ENCODE measurements around the gene SIAH1. TPM values are rescaled to one million over a fixed set of nuclear protein-coding genes. Genes with fewer than 3 reads are reported as not detected.

SIAH1 gene
- total and polyA plus RNA-seq, 8 donors: 6.0 to 13.2 (median 9.5) TPM

GRCh38 chr16:48323783-48324775 lies 61.1 kb downstream of the SIAH1 start:
- H3K27ac ChIP-seq: no peak overlapping the region
- H3K9me3 ChIP-seq: no peaks in the 10 kb centered on the region
- no peak overlapping the region for H3K4me3 ChIP-seq
- ATAC-seq (no peak), DNase-seq (no peak), FAIRE-seq (no peak)
- no peak for TF ChIP-seq CTCF (IDR thresholded peaks at IDR 0.05)
- intact Hi-C loops (cut with DNase I): no loop called here
- no peaks in the 10 kb centered on the region for H3K27me3 ChIP-seq
- peaks cover 0 to 5% (median 0%) of the 10 kb centered on the region in 3 donors for H3K36me3 ChIP-seq
- H3K4me1 ChIP-seq: no peaks in the 10 kb centered on the region
- WGBS, 2 donors: 80 to 82% methylated on average over 7 of the region's 7 CpGs

- Histone ChIP-seq H3K36me3 (peaks cover 0 to 5% (median 0%) of the 10 kb centered on the region in 3 donors), H3K27ac (no peak overlapping the region), H3K4me1 (no peaks in the 10 kb centered on the region), H3K4me3 (no peak overlapping the region), H3K27me3 (no peaks in the 10 kb centered on the region), H3K9me3 (no peaks in the 10 kb centered on the region)
- TF ChIP-seq CTCF (IDR thresholded peaks at IDR 0.05): no peak
- 94 to 98% methylated on average over 2 of the region's 2 CpGs for WGBS, 2 donors
- intact Hi-C loops (cut with DNase I): no loop called here
- FAIRE-seq: no peak
- DNase-seq: no peak
- ATAC-seq: peak in 1 of 4 donors; percentile 37
Observed at GRCh38 chr16:48321317-48322036, 63.7 kb downstream of the SIAH1 start.

GRCh38 chr16:48318630-48319029 lies 66.6 kb downstream of the SIAH1 start:
- peak in 2 of 4 donors; percentile 67 to 75 for ATAC-seq
- FAIRE-seq: no peak
- intact Hi-C loops (cut with DNase I): no loop called here
- peak in 1 of 6 donors; percentile 29 for DNase-seq
- Histone ChIP-seq H3K27me3 (no peaks in the 10 kb centered on the region), H3K4me1 (no peaks in the 10 kb centered on the region), H3K9me3 (no peaks in the 10 kb centered on the region), H3K4me3 (no peak overlapping the region), H3K36me3 (peaks cover 0 to 7% (median 0%) of the 10 kb centered on the region in 3 donors), H3K27ac (peak overlapping the region in 1 of 4 donors; percentile 15)
- TF ChIP-seq CTCF (IDR thresholded peaks at IDR 0.05): no peak
- 84 to 90% methylated on average over 4 of the region's 4 CpGs for WGBS, 2 donors

- no peaks in the 10 kb centered on the region for H3K4me1 ChIP-seq
- no peak overlapping the region for H3K27ac ChIP-seq
- H3K36me3 ChIP-seq: peaks cover 0 to 11% (median 0%) of the 10 kb centered on the region in 3 donors
- no peak for TF ChIP-seq CTCF (IDR thresholded peaks at IDR 0.05)
- H3K27me3 ChIP-seq: no peaks in the 10 kb centered on the region
- intact Hi-C loops (cut with DNase I): no loop called here
- ATAC-seq (peak in 2 of 4 donors; percentile 47 to 48), FAIRE-seq (no peak), DNase-seq (no peak)
- 91 to 92% methylated on average over 2 of the region's 2 CpGs for WGBS, 2 donors
- H3K4me3 ChIP-seq: no peak overlapping the region
- no peaks in the 10 kb centered on the region for H3K9me3 ChIP-seq
Observed at GRCh38 chr16:48317614-48318315, 67.4 kb downstream of the SIAH1 start.

Measured in pancreas (tissue), 10 donors.